ENCODE results near the gene PARD3B. TPM values are rescaled to one million over a fixed set of nuclear protein-coding genes. Genes with fewer than 3 reads are reported as not detected.

PARD3B gene
- total and polyA plus RNA-seq, 2 experiments from 2014 or later, result 3.5 to 4.4 TPM

GRCh38 chr2:205014201-205014600 is 468.9 kb downstream of the PARD3B start:
- peaks cover 7% of the 10 kb centered on the region; the same call in 1 of the 2 replicates for H3K9me2 ChIP-seq (ENCODE audit: insufficient read depth)
- no peak overlapping the region for H3K27ac ChIP-seq (ENCODE audit: low read depth)
- no peak overlapping the region for H3K4me3 ChIP-seq
- H4K20me1 ChIP-seq (replicated peaks; ENCODE audit: insufficient read depth), result no peaks in the 10 kb centered on the region
- H3F3A ChIP-seq (replicated peaks; ENCODE audit: low read depth), result no peaks in the 10 kb centered on the region
- no peaks in the 10 kb centered on the region for H3K27me3 ChIP-seq (ENCODE audit: insufficient read depth)
- ATAC-seq (no peak), DNase-seq (ENCODE audit: low spot score) (no peak)
- H3K4me1 ChIP-seq (ENCODE audit: insufficient read depth), result no peaks in the 10 kb centered on the region
- no peaks in the 10 kb centered on the region for H3K79me2 ChIP-seq (replicated peaks; ENCODE audit: insufficient read depth)
- H3K4me2 ChIP-seq, result no peak overlapping the region
- H3K36me3 ChIP-seq (ENCODE audit: insufficient read depth), result no peaks in the 10 kb centered on the region
- Mint-ChIP-seq H3K4me3 (no peak overlapping the region), H3K27ac (no peak overlapping the region), H3K27me3 (ENCODE audit: insufficient read depth, low read depth, poor library complexity) (no peaks in the 10 kb centered on the region), H3K9me3 (no peaks in the 10 kb centered on the region), H3K4me1 (peaks cover 9% of the 10 kb centered on the region), H3K36me3 (ENCODE audit: low read depth) (no peaks in the 10 kb centered on the region)
- no peak overlapping the region for H2AFZ ChIP-seq
- TF ChIP-seq ZNF462 (CRISPR knock-in tag; IDR thresholded peaks at IDR 0.05) (no peak), JUNB (IDR thresholded peaks at IDR 0.05; ENCODE audit: unreplicated experiment) (no peak), ZNF331 (CRISPR knock-in tag; IDR thresholded peaks at IDR 0.05; ENCODE audit: low read depth) (no peak), EZH2 (IDR thresholded peaks at IDR 0.05; ENCODE audit: low read depth, unreplicated experiment) (no peak), ZNF114 (CRISPR knock-in tag; IDR thresholded peaks at IDR 0.05) (no peak), NANOG (IDR thresholded peaks at IDR 0.05; ENCODE audit: borderline replicate concordance) (no peak), STAT1 (IDR thresholded peaks at IDR 0.05; ENCODE audit: unreplicated experiment) (no peak), EZH2phosphoT487 (IDR thresholded peaks at IDR 0.05; ENCODE audit: unreplicated experiment) (no peak)
